ENCODE data around the gene CAST.

- TF ChIP-seq SIN3A (IDR thresholded peaks at IDR 0.05; ENCODE audit: borderline replicate concordance, insufficient read depth, low read length) (no peak), POLR2AphosphoS5 (IDR thresholded peaks at IDR 0.05; ENCODE audit: low read depth, low read length) (no peak), TAF1 (IDR thresholded peaks at IDR 0.05; ENCODE audit: borderline replicate concordance, insufficient read depth, low read length) (no peak)
- TF ChIP-seq, protein P1, sequence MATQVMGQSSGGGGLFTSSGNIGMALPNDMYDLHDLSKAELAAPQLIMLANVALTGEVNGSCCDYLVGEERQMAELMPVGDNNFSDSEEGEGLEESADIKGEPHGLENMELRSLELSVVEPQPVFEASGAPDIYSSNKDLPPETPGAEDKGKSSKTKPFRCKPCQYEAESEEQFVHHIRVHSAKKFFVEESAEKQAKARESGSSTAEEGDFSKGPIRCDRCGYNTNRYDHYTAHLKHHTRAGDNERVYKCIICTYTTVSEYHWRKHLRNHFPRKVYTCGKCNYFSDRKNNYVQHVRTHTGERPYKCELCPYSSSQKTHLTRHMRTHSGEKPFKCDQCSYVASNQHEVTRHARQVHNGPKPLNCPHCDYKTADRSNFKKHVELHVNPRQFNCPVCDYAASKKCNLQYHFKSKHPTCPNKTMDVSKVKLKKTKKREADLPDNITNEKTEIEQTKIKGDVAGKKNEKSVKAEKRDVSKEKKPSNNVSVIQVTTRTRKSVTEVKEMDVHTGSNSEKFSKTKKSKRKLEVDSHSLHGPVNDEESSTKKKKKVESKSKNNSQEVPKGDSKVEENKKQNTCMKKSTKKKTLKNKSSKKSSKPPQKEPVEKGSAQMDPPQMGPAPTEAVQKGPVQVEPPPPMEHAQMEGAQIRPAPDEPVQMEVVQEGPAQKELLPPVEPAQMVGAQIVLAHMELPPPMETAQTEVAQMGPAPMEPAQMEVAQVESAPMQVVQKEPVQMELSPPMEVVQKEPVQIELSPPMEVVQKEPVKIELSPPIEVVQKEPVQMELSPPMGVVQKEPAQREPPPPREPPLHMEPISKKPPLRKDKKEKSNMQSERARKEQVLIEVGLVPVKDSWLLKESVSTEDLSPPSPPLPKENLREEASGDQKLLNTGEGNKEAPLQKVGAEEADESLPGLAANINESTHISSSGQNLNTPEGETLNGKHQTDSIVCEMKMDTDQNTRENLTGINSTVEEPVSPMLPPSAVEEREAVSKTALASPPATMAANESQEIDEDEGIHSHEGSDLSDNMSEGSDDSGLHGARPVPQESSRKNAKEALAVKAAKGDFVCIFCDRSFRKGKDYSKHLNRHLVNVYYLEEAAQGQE (IDR thresholded peaks at IDR 0.05; ENCODE audit: insufficient read depth in 1 of 2, low read depth in 2 of 2, low read length in 2 of 2) = no peak
Observed at GRCh38 chr5:96679293-96679692, 17.1 kb downstream of the CAST start.

Measured in PFSK-1 (cell line).